ENCODE data around the gene VWDE.

DNA sequence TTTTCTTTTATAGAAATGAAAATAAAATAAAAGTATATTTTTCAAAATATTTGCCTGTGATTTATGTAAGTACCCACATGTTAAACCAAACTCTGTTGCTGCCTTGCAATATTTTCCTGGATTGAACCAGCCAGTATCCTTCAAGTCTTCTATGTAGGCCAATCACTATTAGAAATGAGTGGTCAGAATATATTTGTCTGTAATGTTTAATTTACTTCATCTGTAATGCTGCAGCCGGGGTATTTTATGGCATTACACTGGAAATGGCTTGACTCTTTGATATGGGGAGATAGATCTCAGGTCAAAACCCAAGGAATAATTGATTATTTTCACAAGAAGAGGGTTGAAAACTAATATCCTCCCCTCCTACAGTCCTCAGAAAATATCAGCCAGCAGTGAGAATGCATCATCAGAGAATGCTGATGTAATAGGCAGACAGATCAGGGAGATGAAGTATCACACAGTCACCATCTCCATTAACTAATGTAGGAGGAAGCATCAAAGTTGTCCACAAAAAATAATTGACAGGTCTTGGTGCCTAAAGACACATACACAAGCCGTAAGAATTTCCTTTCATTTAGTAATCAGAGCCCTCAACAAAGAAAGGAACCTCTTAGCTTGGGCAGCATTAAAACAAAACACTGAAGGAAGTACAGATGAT, 82.5 kb downstream of the VWDE start:
- TF ChIP-seq, protein P1, sequence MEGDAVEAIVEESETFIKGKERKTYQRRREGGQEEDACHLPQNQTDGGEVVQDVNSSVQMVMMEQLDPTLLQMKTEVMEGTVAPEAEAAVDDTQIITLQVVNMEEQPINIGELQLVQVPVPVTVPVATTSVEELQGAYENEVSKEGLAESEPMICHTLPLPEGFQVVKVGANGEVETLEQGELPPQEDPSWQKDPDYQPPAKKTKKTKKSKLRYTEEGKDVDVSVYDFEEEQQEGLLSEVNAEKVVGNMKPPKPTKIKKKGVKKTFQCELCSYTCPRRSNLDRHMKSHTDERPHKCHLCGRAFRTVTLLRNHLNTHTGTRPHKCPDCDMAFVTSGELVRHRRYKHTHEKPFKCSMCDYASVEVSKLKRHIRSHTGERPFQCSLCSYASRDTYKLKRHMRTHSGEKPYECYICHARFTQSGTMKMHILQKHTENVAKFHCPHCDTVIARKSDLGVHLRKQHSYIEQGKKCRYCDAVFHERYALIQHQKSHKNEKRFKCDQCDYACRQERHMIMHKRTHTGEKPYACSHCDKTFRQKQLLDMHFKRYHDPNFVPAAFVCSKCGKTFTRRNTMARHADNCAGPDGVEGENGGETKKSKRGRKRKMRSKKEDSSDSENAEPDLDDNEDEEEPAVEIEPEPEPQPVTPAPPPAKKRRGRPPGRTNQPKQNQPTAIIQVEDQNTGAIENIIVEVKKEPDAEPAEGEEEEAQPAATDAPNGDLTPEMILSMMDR (IDR thresholded peaks at IDR 0.05), result no peak
- TF ChIP-seq EZH2 (IDR thresholded peaks at IDR 0.05) (no peak), EZH2phosphoT487 (IDR thresholded peaks at IDR 0.05) (no peak)

Measured in neural progenitor cell (in vitro differentiated cells).